GM20000 (cell line): ENCODE data around the gene MAGI2.
"Not testable (repeated sequence)": the region's sequence is repeated elsewhere in the genome, so short reads cannot be mapped to it uniquely, and the experiment has no call there.

Experiments used
- DNase-seq: peaks from one replicate; pipeline ENCODE4 v3.0.0; 2012; ENCODE audit warnings: low spot score
- TF ChIP-seq, protein P1 (sequence below): IDR thresholded peaks from 2 replicates; pipeline ENCODE4 v1.5.1; 2012; ENCODE audit warnings: mild to moderate bottlenecking, control low read depth; ENCODE audit errors: extremely low read depth, missing control alignments

Gene MAGI2

DNA sequence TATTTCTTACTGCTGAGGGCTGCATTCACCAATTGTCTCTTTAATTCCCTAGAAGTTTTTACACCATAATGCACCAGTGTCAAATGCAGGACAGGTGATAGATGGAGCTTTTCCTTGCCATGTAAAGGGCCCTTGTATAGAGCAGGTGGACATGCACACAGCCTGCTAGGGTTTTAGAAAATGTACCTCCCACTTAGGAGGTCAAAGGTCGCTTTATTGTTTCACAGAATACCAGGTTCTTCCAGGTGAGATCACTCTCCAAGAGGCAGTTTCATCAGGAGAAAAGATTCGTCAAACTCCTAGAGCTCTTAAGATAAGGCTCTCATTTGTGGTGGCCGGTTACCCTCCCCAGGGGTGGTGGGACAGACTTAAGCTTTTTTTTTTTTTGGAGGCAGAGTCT lies 1439.1 kb downstream of the MAGI2 start:
- no peak for DNase-seq

DNA sequence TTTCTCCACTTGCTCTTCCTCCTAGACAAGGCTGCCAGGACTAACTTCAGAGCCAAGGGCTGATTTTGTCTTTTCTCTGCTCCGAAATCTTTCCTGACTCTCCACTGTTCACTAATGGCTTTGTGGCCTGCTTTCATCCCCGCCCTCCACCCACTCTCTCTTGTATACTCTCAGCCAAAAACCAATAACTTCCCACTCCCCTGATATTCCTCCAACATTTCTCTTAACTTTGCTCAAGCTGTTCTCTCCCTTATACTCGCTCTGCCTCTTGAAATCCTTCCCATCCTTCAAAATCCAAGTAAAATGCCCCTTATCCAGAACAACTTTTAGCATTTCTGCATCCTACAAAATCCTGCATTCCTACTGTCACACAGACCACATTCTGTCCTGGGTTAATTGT lies 1440.1 kb downstream of the MAGI2 start:
- TF ChIP-seq, protein P1, sequence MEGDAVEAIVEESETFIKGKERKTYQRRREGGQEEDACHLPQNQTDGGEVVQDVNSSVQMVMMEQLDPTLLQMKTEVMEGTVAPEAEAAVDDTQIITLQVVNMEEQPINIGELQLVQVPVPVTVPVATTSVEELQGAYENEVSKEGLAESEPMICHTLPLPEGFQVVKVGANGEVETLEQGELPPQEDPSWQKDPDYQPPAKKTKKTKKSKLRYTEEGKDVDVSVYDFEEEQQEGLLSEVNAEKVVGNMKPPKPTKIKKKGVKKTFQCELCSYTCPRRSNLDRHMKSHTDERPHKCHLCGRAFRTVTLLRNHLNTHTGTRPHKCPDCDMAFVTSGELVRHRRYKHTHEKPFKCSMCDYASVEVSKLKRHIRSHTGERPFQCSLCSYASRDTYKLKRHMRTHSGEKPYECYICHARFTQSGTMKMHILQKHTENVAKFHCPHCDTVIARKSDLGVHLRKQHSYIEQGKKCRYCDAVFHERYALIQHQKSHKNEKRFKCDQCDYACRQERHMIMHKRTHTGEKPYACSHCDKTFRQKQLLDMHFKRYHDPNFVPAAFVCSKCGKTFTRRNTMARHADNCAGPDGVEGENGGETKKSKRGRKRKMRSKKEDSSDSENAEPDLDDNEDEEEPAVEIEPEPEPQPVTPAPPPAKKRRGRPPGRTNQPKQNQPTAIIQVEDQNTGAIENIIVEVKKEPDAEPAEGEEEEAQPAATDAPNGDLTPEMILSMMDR: no peak
- no peak for DNase-seq

More for the DNA sequence above, 1439.1 kb downstream of the MAGI2 start:
- TF ChIP-seq, protein P1: no peak

DNA sequence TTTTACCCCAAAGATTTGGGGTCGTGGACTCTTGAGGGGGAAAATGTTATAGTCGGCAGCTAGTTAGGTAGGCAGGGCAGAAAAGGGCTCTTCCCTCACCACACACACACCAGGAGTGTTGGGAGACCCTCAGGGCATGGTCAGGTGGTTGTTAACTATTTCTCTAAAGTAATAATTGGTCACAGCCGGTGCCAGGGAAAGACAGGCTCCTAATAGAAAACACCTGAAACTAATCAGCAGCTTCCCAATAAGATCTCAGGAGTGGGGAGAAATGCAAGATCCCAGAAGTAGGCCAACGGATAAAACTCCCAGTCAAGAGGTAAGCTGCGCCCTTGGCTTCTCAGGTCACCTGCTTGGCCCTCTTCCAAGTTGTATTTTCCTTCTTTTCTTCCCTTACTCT lies 1441.8 kb downstream of the MAGI2 start:
- DNase-seq: no peak
- TF ChIP-seq, protein P1: no peak

DNA sequence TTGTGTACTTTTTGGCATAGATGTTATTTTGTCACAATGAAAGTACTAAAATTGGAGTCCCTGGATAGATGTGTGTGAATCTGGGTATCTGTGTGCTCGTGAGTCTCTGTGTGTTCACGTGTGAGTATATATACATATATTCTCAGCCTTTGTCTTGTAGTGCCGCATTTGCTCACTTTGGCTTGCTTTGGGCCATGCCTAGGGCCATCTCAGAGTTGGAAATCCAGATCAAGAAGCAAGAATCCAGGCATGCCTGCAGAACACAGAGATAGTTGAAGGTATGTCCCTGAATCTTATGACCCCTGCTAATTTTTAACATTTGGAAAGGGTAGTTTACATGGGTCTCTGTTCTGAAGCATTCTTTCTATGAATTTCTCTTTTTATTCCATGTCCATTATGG lies 1446.2 kb downstream of the MAGI2 start:
- TF ChIP-seq, protein P1: no peak
- no peak for DNase-seq

DNA sequence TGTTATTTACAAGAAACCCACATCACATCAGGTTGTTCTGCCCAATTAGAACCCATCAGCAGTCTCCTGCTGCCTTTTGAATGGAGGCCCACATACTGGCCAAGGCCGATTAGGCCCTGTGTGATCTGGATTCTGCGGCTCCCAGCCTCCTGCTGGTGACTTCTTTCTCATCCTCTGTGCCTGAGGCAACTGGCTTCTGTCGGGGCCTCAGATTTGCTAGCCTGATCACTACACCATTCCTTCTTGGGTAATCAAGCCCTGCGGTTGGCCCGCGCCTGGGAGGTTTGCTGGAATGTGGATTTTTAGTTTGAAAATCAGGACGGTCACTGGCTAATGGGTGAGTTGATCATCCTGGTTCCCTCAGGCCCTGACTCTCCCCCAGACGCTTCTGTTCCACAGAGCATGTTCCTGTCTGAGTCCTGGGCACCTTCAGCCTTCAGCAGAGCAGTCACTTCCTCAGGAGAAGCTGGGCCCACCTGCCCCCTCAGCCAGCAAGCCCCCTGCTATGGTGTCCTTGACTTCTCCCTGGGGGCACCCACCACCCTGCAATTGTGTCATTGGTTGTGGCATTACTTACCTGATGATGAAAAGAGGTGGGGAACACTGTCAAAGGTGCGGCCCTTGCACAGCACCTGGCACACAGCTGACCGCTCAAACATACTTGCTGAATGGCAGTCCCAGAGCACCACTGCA lies 1447.3 kb downstream of the MAGI2 start:
- DNase-seq: no peak
- TF ChIP-seq, protein P1: no peak

DNA sequence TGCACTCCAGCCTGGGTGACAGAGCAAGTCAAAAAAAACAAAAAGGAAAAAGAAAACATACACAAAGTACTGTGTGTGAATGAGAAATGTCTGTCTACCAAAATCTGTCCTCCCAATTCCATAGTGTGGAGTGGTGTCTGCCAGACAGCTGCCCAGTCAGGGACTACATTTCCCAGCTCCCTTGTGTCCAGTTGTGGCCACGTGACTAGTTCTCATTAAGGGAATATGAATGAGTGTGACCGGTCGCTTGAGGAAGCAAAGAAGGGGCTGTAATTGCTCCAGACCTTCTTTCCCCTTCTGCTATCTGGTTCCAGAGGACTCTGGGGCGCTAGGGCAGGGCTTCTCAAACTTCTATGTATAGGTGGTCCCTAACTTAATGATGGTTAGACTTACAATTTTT lies 1450.8 kb downstream of the MAGI2 start:
- no peak for DNase-seq
- TF ChIP-seq, protein P1: no peak

DNA sequence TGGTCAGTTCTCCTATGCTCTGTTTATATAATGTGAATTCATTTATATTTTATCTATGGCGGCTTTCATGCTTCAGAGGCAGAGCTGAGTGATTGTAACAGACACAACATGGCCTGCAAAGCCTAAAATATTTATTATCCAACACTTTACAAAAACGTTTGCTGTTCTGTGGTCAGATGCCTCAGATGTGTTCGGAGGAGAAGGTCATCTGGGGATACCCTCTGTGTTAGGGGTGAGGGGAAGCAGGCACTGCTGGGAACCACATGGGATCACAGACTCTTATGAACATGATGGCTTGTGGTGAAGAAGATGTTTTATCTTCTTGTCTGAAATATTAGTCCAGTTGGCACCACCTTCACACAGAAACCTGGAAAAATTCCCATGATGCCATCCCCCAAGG lies 1451.4 kb downstream of the MAGI2 start:
- no peak for DNase-seq
- TF ChIP-seq, protein P1: no peak

DNA sequence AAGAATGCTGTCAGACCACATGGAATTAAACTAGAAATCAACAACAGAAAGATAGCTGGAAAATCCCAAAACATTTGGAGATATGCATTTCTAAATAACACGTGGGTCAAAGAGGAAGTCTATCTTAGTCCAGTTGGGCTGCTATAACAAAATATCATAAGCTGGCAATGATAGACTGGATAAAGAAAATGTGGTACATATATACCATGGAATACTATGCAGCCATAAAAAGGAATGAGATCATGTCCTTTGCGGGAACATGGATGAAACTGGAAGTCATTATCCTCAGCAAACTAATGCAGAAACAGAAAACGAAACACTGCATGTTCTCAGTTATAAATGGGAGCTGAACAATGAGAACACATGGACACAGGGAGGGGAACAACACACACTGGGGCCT lies 1454.3 kb downstream of the MAGI2 start:
- DNase-seq: not testable (repeated sequence)
